ENCODE data around the gene DDC. TPM values are rescaled to one million over a fixed set of nuclear protein-coding genes. Genes with fewer than 3 reads are reported as not detected.

The DDC gene, protein sequence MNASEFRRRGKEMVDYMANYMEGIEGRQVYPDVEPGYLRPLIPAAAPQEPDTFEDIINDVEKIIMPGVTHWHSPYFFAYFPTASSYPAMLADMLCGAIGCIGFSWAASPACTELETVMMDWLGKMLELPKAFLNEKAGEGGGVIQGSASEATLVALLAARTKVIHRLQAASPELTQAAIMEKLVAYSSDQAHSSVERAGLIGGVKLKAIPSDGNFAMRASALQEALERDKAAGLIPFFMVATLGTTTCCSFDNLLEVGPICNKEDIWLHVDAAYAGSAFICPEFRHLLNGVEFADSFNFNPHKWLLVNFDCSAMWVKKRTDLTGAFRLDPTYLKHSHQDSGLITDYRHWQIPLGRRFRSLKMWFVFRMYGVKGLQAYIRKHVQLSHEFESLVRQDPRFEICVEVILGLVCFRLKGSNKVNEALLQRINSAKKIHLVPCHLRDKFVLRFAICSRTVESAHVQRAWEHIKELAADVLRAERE
- not detected in 2 replicates for total RNA-seq

DNA sequence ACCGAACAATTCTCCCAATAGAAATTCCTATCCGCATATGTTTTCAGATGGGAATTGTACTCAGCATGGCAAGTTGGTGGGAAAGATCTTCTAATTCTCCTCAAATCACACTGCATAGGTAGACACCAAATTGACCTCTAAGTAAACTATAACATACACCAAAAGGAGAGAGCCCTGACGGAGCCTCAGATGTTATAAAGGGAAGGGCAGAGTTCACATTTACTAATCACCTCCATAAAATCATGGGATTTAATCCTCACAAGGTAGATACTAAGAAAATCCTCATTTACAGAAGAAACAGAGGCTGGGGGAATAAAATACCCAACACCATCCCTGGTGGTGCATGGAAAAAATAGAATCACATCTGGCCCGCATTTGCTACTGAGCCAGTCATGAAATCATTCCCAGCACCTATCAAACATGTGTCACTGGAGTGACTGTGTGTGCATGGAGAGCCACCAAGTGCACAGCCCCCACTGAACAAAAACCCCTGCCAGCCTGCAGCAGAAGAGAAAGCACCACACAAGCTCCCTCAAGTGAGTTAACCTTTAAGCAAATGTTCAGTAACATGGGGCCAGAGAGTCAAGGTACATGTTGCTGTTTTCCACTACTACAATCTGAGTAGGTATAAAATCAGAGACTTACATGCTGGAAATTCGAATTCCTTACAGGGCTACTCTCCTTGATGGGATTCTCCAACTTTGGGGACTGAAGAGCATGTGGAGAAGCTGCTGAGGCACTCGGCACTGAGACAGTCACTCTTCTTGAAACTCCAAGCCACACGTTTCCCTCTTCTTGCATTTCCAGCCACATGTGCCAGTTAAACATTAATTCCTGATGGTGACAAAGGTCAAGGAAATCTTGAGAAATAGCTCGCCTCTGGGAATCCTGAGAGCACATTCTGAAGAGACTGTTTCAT is at the start of gene DDC:
DDC (minus strand) TSS at position 766 of the 919 bp plus-strand sequence. CDS start 21,320 bp downstream, outside the sequence.
- DNase-seq (ENCODE audit: low read depth), result no peak
- no peak for TF ChIP-seq CTCF (IDR thresholded peaks at IDR 0.05; ENCODE audit: insufficient read depth, low read depth, low read length)
- no peak within 1 kb of the TSS for H3K4me3 ChIP-seq (ENCODE audit: low read depth, low read length)

DNA sequence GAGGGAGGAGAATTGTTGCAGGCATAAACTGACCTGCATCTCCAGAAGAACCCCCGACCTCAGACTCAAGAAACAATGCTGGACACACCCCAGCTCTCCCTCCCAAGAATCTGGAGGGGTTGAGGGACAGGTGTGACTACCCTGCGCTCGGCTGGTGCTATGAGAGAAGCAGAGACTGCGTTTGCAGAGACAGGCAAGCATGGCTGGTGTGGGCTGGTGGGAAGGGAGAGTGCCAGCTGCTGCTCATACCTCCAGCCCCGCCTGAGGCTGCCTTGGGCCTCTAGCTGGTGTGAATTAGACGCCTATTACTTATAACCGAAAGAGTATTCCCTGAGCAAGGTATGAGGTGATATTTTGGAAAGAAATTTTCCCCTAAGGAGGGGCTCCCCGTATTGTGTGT is 48.3 kb upstream of the DDC start:
- no peak overlapping the region for H3K4me3 ChIP-seq (ENCODE audit: low read depth, low read length)
- DNase-seq (ENCODE audit: low read depth), result no peak
- TF ChIP-seq CTCF (IDR thresholded peaks at IDR 0.05; ENCODE audit: insufficient read depth, low read depth, low read length), result no peak

GRCh38 chr7:50612704-50613103 is 47.5 kb upstream of the DDC start:
- no peak overlapping the region for H3K4me3 ChIP-seq (ENCODE audit: low read depth, low read length)
- DNase-seq (ENCODE audit: low read depth), result no peak
- TF ChIP-seq CTCF (IDR thresholded peaks at IDR 0.05; ENCODE audit: insufficient read depth, low read depth, low read length), result no peak

GRCh38 chr7:50610521-50611277 is 45.5 kb upstream of the DDC start:
- no peak for TF ChIP-seq CTCF (IDR thresholded peaks at IDR 0.05; ENCODE audit: insufficient read depth, low read depth, low read length)
- no peak overlapping the region for H3K4me3 ChIP-seq (ENCODE audit: low read depth, low read length)
- DNase-seq (ENCODE audit: low read depth), result no peak

- DNase-seq (ENCODE audit: low read depth), result peak; percentile 11
- H3K4me3 ChIP-seq (ENCODE audit: low read depth, low read length), result no peak overlapping the region
- no peak for TF ChIP-seq CTCF (IDR thresholded peaks at IDR 0.05; ENCODE audit: insufficient read depth, low read depth, low read length)
Observed at GRCh38 chr7:50608196-50608906, 43.1 kb upstream of the DDC start.
